IPS DF 6.9 (cell line): ENCODE measurements around the gene ENDOU.

ENCODE experiments used
- DNase-seq: peaks from one replicate; pipeline ENCODE4 v3.0.0-alpha.2; 2013; ENCODE audit warnings: low read depth, low spot score
- H3K27ac ChIP-seq: one replicate; pipeline ENCODE4 v1.5.1; 2013; ENCODE audit warnings: low read length, control low read depth
- H3K27me3 ChIP-seq: 2 replicates; pipeline ENCODE4 v1.6.1; 2013; ENCODE audit warnings: mild to moderate bottlenecking, low read length; ENCODE audit not compliant: control insufficient read depth, insufficient read depth
- H3K36me3 ChIP-seq: 2 replicates; pipeline ENCODE4 v1.6.1; 2013; ENCODE audit warnings: low read length; ENCODE audit not compliant: control insufficient read depth, insufficient read depth
- H3K4me1 ChIP-seq: 2 replicates; pipeline ENCODE4 v1.6.1; 2013; ENCODE audit warnings: low read length; ENCODE audit not compliant: control insufficient read depth, insufficient read depth
- H3K4me3 ChIP-seq: 2 replicates; pipeline ENCODE4 v1.5.1; 2013; ENCODE audit warnings: mild to moderate bottlenecking, low read length
- H3K9me3 ChIP-seq: 2 replicates; pipeline ENCODE4 v1.6.1; 2013; ENCODE audit warnings: low read length, inconsistent platforms; ENCODE audit not compliant: control insufficient read depth, insufficient read depth
- WGBS: extraction: QIAGEN DNeasy Blood & Tissue Kit; methylation state at CpG from one replicate; pipeline ENCODE4 v1.1.7; 2013; ENCODE audit warnings: mixed read lengths, missing lambda C conversion rate; ENCODE audit not compliant: insufficient read length, insufficient coverage; 5-methylcytosine and 5-hydroxymethylcytosine counted together

ENDOU gene

GRCh38 chr12:47768323-47768811 lies 43.1 kb upstream of the ENDOU start:
- no peaks in the 10 kb centered on the region for H3K27me3 ChIP-seq
- WGBS, result no CpG with 5 or more reads among the region's 2 CpGs
- no peaks in the 10 kb centered on the region for H3K9me3 ChIP-seq
- H3K36me3 ChIP-seq, result no peaks in the 10 kb centered on the region
- no peak for DNase-seq
- peaks cover 3% of the 10 kb centered on the region; the same call in 1 of the 2 replicates for H3K4me1 ChIP-seq
- no peak overlapping the region for H3K27ac ChIP-seq
- no peak overlapping the region for H3K4me3 ChIP-seq

- Histone ChIP-seq H3K27me3 (no peaks in the 10 kb centered on the region), H3K36me3 (no peaks in the 10 kb centered on the region), H3K4me3 (no peak overlapping the region), H3K4me1 (peaks cover 3% of the 10 kb centered on the region; the same call in 1 of the 2 replicates), H3K9me3 (no peaks in the 10 kb centered on the region), H3K27ac (no peak overlapping the region)
- no CpG with 5 or more reads among the region's 4 CpGs for WGBS
- no peak for DNase-seq
Measured at GRCh38 chr12:47767216-47767724, 42.0 kb upstream of the ENDOU start.

GRCh38 chr12:47766502-47767215 lies 41.4 kb upstream of the ENDOU start:
- no peaks in the 10 kb centered on the region for H3K27me3 ChIP-seq
- H3K27ac ChIP-seq, result no peak overlapping the region
- H3K4me3 ChIP-seq, result no peak overlapping the region
- DNase-seq, result no peak
- no peaks in the 10 kb centered on the region for H3K36me3 ChIP-seq
- H3K4me1 ChIP-seq, result peaks cover 3% of the 10 kb centered on the region; the same call in 1 of the 2 replicates
- WGBS, result no CpG with 5 or more reads among the region's 5 CpGs
- no peaks in the 10 kb centered on the region for H3K9me3 ChIP-seq

- H3K4me3 ChIP-seq, result no peak overlapping the region
- no CpG with 5 or more reads among the region's 8 CpGs for WGBS
Measured at GRCh38 chr12:47763481-47764346, 38.4 kb upstream of the ENDOU start.

GRCh38 chr12:47762850-47763465 lies 37.7 kb upstream of the ENDOU start:
- H3K36me3 ChIP-seq, result no peaks in the 10 kb centered on the region
- H3K4me1 ChIP-seq, result peaks cover 1% of the 10 kb centered on the region
- DNase-seq, result no peak
- no CpG with 5 or more reads among the region's 3 CpGs for WGBS
- no peak overlapping the region for H3K27ac ChIP-seq
- no peaks in the 10 kb centered on the region for H3K27me3 ChIP-seq
- no peaks in the 10 kb centered on the region for H3K9me3 ChIP-seq
- H3K4me3 ChIP-seq, result no peak overlapping the region

More at GRCh38 chr12:47763481-47764346, 38.4 kb upstream of the ENDOU start:
- no peak overlapping the region for H3K27ac ChIP-seq
- H3K9me3 ChIP-seq, result no peaks in the 10 kb centered on the region
- H3K4me1 ChIP-seq, result peaks cover 2% of the 10 kb centered on the region
- H3K27me3 ChIP-seq, result no peaks in the 10 kb centered on the region
- no peak for DNase-seq
- no peaks in the 10 kb centered on the region for H3K36me3 ChIP-seq

- Histone ChIP-seq H3K4me3 (peak within 1 kb of the TSS; percentile 52; the same call in 1 of the 2 replicates), H3K9me3 (no peaks in the 10 kb centered on the region), H3K4me1 (peaks cover 8% of the 10 kb centered on the region), H3K27me3 (no peaks in the 10 kb centered on the region), H3K27ac (no peak within 1 kb of the TSS), H3K36me3 (no peaks in the 10 kb centered on the region)
- WGBS, result no CpG with 5 or more reads among the region's 57 CpGs
- DNase-seq, result no peak
Measured at GRCh38 chr12:47758834-47759690, 33.8 kb upstream of the ENDOU start, which contains the start of gene RAPGEF3. Gene RAPGEF3 (minus strand): TSS chr12:47758880. CDS start chr12:47758556, 324 bp downstream.

- Histone ChIP-seq H3K36me3 (no peaks in the 10 kb centered on the region), H3K4me1 (peaks cover 10% of the 10 kb centered on the region), H3K9me3 (no peaks in the 10 kb centered on the region), H3K4me3 (peak overlapping the region; percentile 52; the same call in 1 of the 2 replicates), H3K27me3 (no peaks in the 10 kb centered on the region), H3K27ac (no peak overlapping the region)
- DNase-seq, result no peak
- no CpG with 5 or more reads among the region's 10 CpGs for WGBS
Measured at GRCh38 chr12:47758584-47758833, 33.2 kb upstream of the ENDOU start.

GRCh38 chr12:47757840-47758583 lies 32.7 kb upstream of the ENDOU start:
- no peak for DNase-seq
- Histone ChIP-seq H3K4me1 (peaks cover 14% of the 10 kb centered on the region), H3K36me3 (no peaks in the 10 kb centered on the region), H3K4me3 (no peak overlapping the region; the same call in 1 of the 2 replicates), H3K27me3 (no peaks in the 10 kb centered on the region), H3K9me3 (no peaks in the 10 kb centered on the region), H3K27ac (no peak overlapping the region)
- WGBS, result no CpG with 5 or more reads among the region's 20 CpGs

- Histone ChIP-seq H3K27me3 (no peaks in the 10 kb centered on the region), H3K27ac (no peak overlapping the region), H3K4me1 (peaks cover 14% of the 10 kb centered on the region), H3K36me3 (no peaks in the 10 kb centered on the region), H3K4me3 (no peak overlapping the region), H3K9me3 (no peaks in the 10 kb centered on the region)
- no peak for DNase-seq
- no CpG with 5 or more reads among the region's 7 CpGs for WGBS
Measured at GRCh38 chr12:47757364-47757839, 32.1 kb upstream of the ENDOU start.
